ENCODE measurements around the gene SPTLC3. TPM values are rescaled to one million over a fixed set of nuclear protein-coding genes. Genes with fewer than 3 reads are reported as not detected.

SPTLC3 gene
- total RNA-seq, 1 experiment from 2014 or later: 31.5 TPM

DNA sequence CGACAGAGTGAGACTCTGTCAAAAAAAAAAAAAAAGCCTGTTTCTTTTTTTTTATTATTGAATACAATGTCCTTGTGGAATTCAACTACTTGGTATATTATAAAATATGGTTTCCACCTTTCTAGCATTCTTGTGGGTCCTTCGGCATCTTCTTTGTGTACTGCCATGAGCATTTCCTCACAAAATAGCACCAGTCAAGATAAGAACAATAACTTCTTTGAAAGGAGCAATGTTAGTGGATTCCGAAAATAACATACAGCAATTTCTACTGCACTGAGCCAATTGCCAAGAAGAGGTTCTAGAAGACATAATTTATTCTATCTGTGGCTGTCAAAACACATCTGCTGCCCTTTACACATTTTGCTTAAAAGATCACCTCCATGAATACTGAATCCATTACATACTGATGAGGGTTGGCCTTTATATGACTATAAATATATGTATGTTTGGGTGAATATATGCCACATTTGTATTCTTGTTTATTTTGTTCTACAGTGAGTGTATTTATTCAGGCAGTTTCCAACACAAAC lies 19.1 kb upstream of the SPTLC3 start:
- peaks cover 15% of the 10 kb centered on the region for H3K4me1 Mint-ChIP-seq (ENCODE audit: low read depth, unreplicated experiment)
- H3K36me3 Mint-ChIP-seq (ENCODE audit: insufficient read depth, unreplicated experiment): no peaks in the 10 kb centered on the region
- Histone ChIP-seq H3K9me3 (no peaks in the 10 kb centered on the region; the same call in 1 of the 2 replicates), H3K27me3 (replicated peaks; ENCODE audit: control insufficient read depth, insufficient read depth, low read length) (no peaks in the 10 kb centered on the region), H3K36me3 (ENCODE audit: control insufficient read depth, insufficient read depth, low read length) (no peaks in the 10 kb centered on the region), H3K4me3 (ENCODE audit: low read depth, low read length) (no peak overlapping the region), H3K4me1 (peaks cover 8% of the 10 kb centered on the region)
- ChIA-PET CTCF (no interaction called here), POLR2A (no interaction called here)
- no TSS peak for BruUV-seq (replicated peaks)
- no peak overlapping the region for H3K4me3 Mint-ChIP-seq (ENCODE audit: unreplicated experiment)
- no peaks in the 10 kb centered on the region for H3K9me3 Mint-ChIP-seq (ENCODE audit: unreplicated experiment)
- DNase-seq: no peak
- no peak for TF ChIP-seq CTCF (IDR thresholded peaks at IDR 0.05; ENCODE audit: insufficient read depth in 1 of 2, low read depth in 1 of 2, low read length in 1 of 2, severe bottlenecking in 1 of 2, unreplicated experiment in 1 of 2)
- no peak overlapping the region for H3K27ac Mint-ChIP-seq (ENCODE audit: unreplicated experiment)
- intact Hi-C loops (cut with micrococcal nuclease; ENCODE audit: unreplicated experiment): no loop called here
- no peaks in the 10 kb centered on the region for H3K27me3 Mint-ChIP-seq (ENCODE audit: insufficient read depth, unreplicated experiment)

DNA sequence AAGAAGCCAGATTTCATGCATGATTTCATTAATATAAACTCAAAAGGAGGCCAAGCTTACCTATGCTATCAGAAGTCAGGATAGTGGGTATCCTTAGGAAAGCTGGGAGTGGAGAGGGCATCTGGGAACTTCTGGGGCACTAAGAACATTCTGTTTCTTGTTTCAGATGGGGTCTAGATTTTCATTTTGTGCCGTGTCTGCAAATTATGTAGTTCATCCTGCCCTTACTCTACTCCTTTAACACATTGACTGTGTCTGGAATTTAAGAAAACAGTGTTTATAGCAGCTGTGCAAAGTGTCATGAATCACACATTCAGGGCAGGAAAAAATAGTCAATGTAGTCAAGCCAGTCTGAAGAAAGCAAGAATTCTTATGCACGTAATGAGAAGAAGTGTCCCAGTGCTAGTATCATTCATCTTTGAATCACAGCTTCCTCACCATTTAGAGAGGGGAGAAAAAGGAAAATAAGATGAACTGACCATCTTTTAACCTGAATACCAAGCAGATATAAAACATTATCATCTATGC lies 11.6 kb upstream of the SPTLC3 start:
- no peak overlapping the region for H3K27ac Mint-ChIP-seq (ENCODE audit: unreplicated experiment)
- CTCF ChIA-PET: no interaction called here

DNA sequence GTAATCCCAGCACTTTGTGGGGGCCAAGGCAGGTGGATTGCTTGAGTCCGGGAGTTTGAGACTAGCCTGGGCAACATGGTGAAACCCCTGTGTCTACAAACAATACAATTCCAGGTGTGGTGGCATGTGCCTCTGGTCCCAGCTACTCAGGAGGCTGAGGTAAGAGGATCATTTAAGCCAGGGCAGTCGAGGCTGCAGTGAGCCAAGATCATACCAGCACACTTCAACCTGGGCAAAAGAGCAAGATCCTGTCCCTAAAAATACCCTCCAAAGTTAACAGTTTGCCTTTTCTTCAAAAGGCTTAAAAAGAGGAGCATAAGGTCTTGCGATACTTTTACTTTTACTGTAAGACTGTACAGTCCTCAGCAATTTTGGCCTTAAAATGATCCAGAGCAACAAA lies 10.7 kb upstream of the SPTLC3 start:
- no peak for DNase-seq
- Histone ChIP-seq H3K9me3 (no peaks in the 10 kb centered on the region), H3K4me1 (peaks cover 27% of the 10 kb centered on the region), H3K27me3 (replicated peaks; ENCODE audit: control insufficient read depth, insufficient read depth, low read length) (no peaks in the 10 kb centered on the region), H3K4me3 (ENCODE audit: low read depth, low read length) (no peak overlapping the region), H3K36me3 (ENCODE audit: control insufficient read depth, insufficient read depth, low read length) (no peaks in the 10 kb centered on the region)
- no peak overlapping the region for H3K27ac Mint-ChIP-seq (ENCODE audit: unreplicated experiment)
- POLR2A ChIA-PET: no interaction called here
- no peaks in the 10 kb centered on the region for H3K36me3 Mint-ChIP-seq (ENCODE audit: insufficient read depth, unreplicated experiment)
- peaks cover 30% of the 10 kb centered on the region for H3K4me1 Mint-ChIP-seq (ENCODE audit: low read depth, unreplicated experiment)
- no peaks in the 10 kb centered on the region for H3K27me3 Mint-ChIP-seq (ENCODE audit: insufficient read depth, unreplicated experiment)
- CTCF ChIA-PET: no interaction called here
- TF ChIP-seq CTCF (IDR thresholded peaks at IDR 0.05; ENCODE audit: insufficient read depth in 1 of 2, low read depth in 1 of 2, low read length in 1 of 2, severe bottlenecking in 1 of 2, unreplicated experiment in 1 of 2): no peak
- intact Hi-C loops (cut with micrococcal nuclease; ENCODE audit: unreplicated experiment): no loop called here
- BruUV-seq (replicated peaks): no TSS peak
- H3K4me3 Mint-ChIP-seq (ENCODE audit: unreplicated experiment): no peak overlapping the region
- H3K9me3 Mint-ChIP-seq (ENCODE audit: unreplicated experiment): no peaks in the 10 kb centered on the region

More for the DNA sequence above, 11.6 kb upstream of the SPTLC3 start:
- Mint-ChIP-seq H3K36me3 (ENCODE audit: insufficient read depth, unreplicated experiment) (no peaks in the 10 kb centered on the region), H3K4me3 (ENCODE audit: unreplicated experiment) (no peak overlapping the region), H3K27me3 (ENCODE audit: insufficient read depth, unreplicated experiment) (no peaks in the 10 kb centered on the region), H3K9me3 (ENCODE audit: unreplicated experiment) (no peaks in the 10 kb centered on the region), H3K4me1 (ENCODE audit: low read depth, unreplicated experiment) (peaks cover 30% of the 10 kb centered on the region)
- Histone ChIP-seq H3K27me3 (replicated peaks; ENCODE audit: control insufficient read depth, insufficient read depth, low read length) (no peaks in the 10 kb centered on the region), H3K9me3 (no peaks in the 10 kb centered on the region), H3K4me1 (peaks cover 27% of the 10 kb centered on the region), H3K36me3 (ENCODE audit: control insufficient read depth, insufficient read depth, low read length) (no peaks in the 10 kb centered on the region), H3K4me3 (ENCODE audit: low read depth, low read length) (no peak overlapping the region)
- DNase-seq: no peak
- intact Hi-C loops (cut with micrococcal nuclease; ENCODE audit: unreplicated experiment): no loop called here
- TF ChIP-seq CTCF (IDR thresholded peaks at IDR 0.05; ENCODE audit: insufficient read depth in 1 of 2, low read depth in 1 of 2, low read length in 1 of 2, severe bottlenecking in 1 of 2, unreplicated experiment in 1 of 2): no peak
- BruUV-seq (replicated peaks): no TSS peak
- POLR2A ChIA-PET: no interaction called here
